Measurements from ENCODE around the gene HJURP.

The HJURP gene

DNA sequence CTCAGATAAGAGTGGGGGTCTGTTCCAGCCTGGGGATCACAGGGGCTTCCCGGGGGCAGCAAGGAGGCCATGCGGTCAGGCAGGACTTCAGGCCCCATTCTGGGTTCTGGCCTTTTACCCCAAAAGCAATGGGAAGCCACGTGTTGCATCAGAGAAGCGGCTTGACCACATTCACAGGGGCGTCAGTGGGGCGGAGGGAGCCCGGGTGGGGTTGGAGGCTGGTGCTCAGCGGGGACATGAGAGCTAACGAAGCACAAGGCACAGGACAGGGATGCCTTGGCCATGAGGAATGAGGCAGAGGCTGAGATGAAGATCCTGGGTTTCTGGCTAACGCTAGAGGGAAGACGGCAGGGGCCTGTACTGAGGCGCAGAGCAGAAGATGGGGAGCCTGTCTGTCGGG lies 6.1 kb downstream of the HJURP start:
- Histone ChIP-seq H3K27me3 (ENCODE audit: control insufficient read depth in 1 of 2, insufficient read depth in 2 of 2, low read length in 2 of 2) (peaks cover 0 to 2% of the 10 kb centered on the region in 2 donors), H3K4me3 (ENCODE audit: low read length in 2 of 2) (no peak overlapping the region), H3K9ac (ENCODE audit: low read length in 2 of 2) (no peak overlapping the region), H3K36me3 (ENCODE audit: control insufficient read depth in 2 of 2, insufficient read depth in 2 of 2, low read length in 2 of 2) (no peaks in the 10 kb centered on the region), H3K9me3 (ENCODE audit: control insufficient read depth in 2 of 2, low read length in 2 of 2) (no peaks in the 10 kb centered on the region), H3K27ac (ENCODE audit: low read length) (no peak overlapping the region), H3K4me1 (ENCODE audit: control insufficient read depth, insufficient read depth, low read length) (no peaks in the 10 kb centered on the region)

DNA sequence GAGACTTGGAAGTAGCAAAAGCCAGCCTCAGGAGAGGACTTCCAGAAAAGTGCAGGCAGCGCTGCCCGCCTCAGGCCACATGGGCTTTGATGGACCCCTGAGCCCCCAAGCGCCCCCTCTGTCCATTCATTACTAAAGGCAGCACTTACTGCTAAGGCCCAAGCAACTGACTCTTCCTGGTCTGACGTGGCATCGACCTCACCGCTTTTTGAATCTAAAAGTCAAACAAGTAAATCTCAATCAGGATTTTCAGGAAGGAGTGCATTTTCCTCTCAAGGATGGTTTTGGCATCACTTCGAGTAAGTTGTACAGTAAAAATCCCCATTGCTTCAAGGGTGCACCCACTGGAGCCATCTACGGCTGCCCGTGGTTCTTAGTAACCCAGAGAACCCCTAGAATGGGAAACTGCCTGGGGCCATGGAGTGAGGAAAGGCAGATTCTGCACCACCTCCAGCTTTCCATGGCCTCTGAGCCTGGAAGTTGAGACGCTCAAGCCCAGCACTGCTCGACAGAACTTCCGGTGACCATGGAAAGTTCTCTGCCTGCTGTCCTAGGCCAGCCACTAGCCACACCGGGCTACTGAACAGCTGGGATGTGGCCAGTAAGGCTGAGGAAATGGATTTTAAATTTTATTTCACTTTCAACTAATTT lies 7.0 kb downstream of the HJURP start:
- Histone ChIP-seq H3K4me1 (ENCODE audit: control insufficient read depth, insufficient read depth, low read length) (no peaks in the 10 kb centered on the region), H3K27ac (ENCODE audit: low read length) (no peak overlapping the region), H3K27me3 (ENCODE audit: control insufficient read depth in 1 of 2, insufficient read depth in 2 of 2, low read length in 2 of 2) (peaks cover 0 to 2% of the 10 kb centered on the region in 2 donors), H3K4me3 (ENCODE audit: low read length in 2 of 2) (no peak overlapping the region), H3K9me3 (ENCODE audit: control insufficient read depth in 2 of 2, low read length in 2 of 2) (no peaks in the 10 kb centered on the region), H3K9ac (ENCODE audit: low read length in 2 of 2) (no peak overlapping the region), H3K36me3 (ENCODE audit: control insufficient read depth in 2 of 2, insufficient read depth in 2 of 2, low read length in 2 of 2) (no peaks in the 10 kb centered on the region)

DNA sequence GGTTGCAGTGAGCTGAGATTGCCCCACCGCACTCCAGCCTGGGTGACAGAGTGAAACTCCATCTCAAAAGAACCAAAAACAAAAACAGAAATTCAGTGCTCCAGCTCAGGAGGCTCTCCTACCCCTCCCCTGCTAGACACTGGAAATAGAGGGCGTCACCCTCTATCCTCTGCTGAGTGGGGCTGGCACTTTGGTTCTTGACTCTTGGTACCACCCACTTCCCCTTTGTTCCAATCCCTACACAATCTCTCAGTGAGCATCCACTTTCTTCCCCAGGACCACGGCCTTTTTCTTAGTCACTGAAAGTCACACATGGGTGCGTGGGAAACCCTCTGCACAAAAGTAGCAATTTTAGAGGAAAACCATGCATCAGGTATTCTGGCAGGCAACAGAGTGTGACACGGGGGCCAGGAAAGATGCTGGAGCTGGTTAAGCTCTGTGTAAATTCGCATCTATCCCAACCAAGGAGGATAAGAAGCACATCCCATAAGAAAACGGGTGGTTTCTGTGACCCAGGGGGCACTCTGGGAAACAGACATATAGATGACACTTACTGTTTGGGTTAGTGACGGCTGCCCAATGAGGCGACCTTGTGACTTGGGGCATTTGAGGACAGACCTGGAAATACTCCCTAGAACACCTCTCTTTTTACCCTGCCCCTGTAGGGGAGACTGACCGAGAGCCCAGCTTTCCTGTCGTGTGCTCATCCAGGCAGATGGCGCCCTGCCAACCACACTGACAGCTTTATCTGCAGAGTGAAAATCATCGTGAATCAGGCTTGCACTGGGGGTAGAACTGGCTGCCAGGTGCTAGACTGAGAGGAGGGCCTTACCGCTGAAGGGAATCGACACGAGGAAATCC lies 7.7 kb downstream of the HJURP start:
- H3K9me3 ChIP-seq (ENCODE audit: control insufficient read depth in 2 of 2, low read length in 2 of 2): no peaks in the 10 kb centered on the region
- H3K36me3 ChIP-seq (ENCODE audit: control insufficient read depth in 2 of 2, insufficient read depth in 2 of 2, low read length in 2 of 2): no peaks in the 10 kb centered on the region
- no peak overlapping the region for H3K27ac ChIP-seq (ENCODE audit: low read length)
- H3K9ac ChIP-seq (ENCODE audit: low read length in 2 of 2): no peak overlapping the region
- no peaks in the 10 kb centered on the region for H3K4me1 ChIP-seq (ENCODE audit: control insufficient read depth, insufficient read depth, low read length)
- H3K27me3 ChIP-seq (ENCODE audit: control insufficient read depth in 1 of 2, insufficient read depth in 2 of 2, low read length in 2 of 2): peaks cover 0 to 2% of the 10 kb centered on the region in 2 donors
- no peak overlapping the region for H3K4me3 ChIP-seq (ENCODE audit: low read length in 2 of 2)

DNA sequence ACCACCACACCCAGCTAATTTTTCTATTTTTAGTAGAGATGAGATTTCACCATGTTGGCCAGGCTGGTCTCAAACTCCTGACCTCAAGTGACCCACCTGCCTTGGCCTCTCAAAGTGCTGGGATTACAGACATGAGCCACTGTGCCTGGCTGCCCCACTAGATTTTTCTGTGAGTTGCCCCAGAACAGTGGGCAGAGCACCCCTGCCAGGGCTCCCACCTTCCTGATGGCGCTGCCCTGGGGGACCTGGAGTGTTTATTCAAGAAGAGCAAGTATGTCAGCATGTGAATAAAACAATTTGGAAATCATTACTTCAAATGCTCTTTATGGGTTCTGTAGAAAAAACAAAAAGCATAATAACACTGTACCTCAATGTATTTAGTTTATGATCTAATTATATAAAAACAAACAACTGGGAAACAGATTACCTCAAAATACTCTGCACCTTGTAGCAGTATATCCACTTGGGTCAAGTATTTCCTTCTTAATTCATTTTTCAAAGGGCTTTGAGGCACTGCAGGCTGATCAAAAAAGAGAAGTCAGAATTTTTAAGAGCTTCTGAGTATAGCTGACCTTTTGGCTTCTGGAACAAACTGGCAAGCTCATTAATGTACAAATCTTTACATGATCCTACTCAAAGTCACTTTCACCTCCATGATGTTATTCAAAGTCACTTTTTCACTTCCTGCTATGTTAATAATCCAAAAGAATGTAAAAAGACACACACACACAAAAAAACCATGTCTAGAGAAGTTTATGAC lies 8.9 kb downstream of the HJURP start:
- Histone ChIP-seq H3K4me3 (ENCODE audit: low read length in 2 of 2) (no peak overlapping the region), H3K9ac (ENCODE audit: low read length in 2 of 2) (no peak overlapping the region), H3K36me3 (ENCODE audit: control insufficient read depth in 2 of 2, insufficient read depth in 2 of 2, low read length in 2 of 2) (no peaks in the 10 kb centered on the region), H3K4me1 (ENCODE audit: control insufficient read depth, insufficient read depth, low read length) (no peaks in the 10 kb centered on the region), H3K27ac (ENCODE audit: low read length) (no peak overlapping the region), H3K9me3 (ENCODE audit: control insufficient read depth in 2 of 2, low read length in 2 of 2) (no peaks in the 10 kb centered on the region), H3K27me3 (ENCODE audit: control insufficient read depth in 1 of 2, insufficient read depth in 2 of 2, low read length in 2 of 2) (peaks cover 0 to 2% of the 10 kb centered on the region in 2 donors)

DNA sequence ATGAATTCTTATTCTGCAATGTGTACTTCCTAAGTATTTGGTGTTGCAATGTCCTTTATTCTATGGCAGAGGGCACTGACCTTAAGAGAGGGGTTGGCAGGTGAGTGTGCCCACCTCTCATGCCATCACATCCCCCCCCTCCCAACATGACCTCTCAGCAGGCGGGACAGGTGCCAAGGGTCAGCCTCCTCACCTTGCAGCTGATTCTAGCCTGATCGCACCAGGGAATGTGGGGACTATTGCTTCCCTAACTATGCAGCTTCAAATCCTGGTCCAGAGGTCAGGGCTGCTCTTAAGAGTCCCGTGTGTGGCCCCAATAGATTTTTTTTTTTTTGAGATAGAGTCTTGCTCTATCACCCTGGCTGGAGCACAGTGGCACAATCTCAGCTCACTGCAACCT lies 9.5 kb downstream of the HJURP start:
- Histone ChIP-seq H3K9ac (ENCODE audit: low read length in 2 of 2) (no peak overlapping the region), H3K4me1 (ENCODE audit: control insufficient read depth, insufficient read depth, low read length) (no peaks in the 10 kb centered on the region), H3K27ac (ENCODE audit: low read length) (no peak overlapping the region), H3K27me3 (ENCODE audit: control insufficient read depth in 1 of 2, insufficient read depth in 2 of 2, low read length in 2 of 2) (no peaks in the 10 kb centered on the region), H3K4me3 (ENCODE audit: low read length in 2 of 2) (no peak overlapping the region), H3K9me3 (ENCODE audit: control insufficient read depth in 2 of 2, low read length in 2 of 2) (no peaks in the 10 kb centered on the region), H3K36me3 (ENCODE audit: control insufficient read depth in 2 of 2, insufficient read depth in 2 of 2, low read length in 2 of 2) (no peaks in the 10 kb centered on the region)

DNA sequence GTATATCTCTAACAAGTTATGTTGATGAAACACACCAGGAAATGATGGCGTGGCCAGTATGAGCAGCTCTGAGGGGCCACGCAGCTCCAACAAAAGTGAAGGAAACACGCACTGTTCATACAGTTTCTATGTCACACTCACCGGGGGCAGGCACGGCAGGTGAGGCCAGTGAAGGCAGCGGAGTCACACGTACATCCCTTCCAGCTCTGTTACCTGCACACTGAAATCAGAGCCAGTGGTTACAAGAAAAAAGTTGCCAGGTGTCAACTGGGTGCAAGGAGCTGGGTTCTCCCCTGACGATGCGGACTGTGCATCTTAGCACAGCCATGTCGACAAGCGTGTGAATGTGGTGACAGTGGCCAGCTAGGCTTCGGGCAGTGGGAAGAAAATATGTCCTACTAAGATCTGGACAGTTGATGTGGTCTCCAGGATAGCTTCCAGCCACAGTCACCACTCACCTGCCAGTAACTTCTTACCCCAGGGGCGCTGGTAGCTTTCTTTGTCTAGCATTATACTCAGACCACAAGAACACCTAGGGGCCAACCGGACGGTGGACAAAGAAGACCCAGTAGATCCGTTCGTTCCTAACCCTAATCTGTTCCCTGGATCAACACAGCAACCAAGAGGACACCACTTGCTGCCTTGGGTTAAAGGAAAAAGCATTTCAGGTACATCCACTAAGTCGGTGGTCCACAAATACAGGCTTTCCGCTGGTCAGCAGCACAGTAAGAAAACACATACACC lies 10.1 kb downstream of the HJURP start:
- Histone ChIP-seq H3K36me3 (ENCODE audit: control insufficient read depth in 2 of 2, insufficient read depth in 2 of 2, low read length in 2 of 2) (no peaks in the 10 kb centered on the region), H3K4me1 (ENCODE audit: control insufficient read depth, insufficient read depth, low read length) (no peaks in the 10 kb centered on the region), H3K4me3 (ENCODE audit: low read length in 2 of 2) (no peak overlapping the region), H3K9ac (ENCODE audit: low read length in 2 of 2) (no peak overlapping the region), H3K27ac (ENCODE audit: low read length) (no peak overlapping the region), H3K27me3 (ENCODE audit: control insufficient read depth in 1 of 2, insufficient read depth in 2 of 2, low read length in 2 of 2) (no peaks in the 10 kb centered on the region), H3K9me3 (ENCODE audit: control insufficient read depth in 2 of 2, low read length in 2 of 2) (no peaks in the 10 kb centered on the region)

DNA sequence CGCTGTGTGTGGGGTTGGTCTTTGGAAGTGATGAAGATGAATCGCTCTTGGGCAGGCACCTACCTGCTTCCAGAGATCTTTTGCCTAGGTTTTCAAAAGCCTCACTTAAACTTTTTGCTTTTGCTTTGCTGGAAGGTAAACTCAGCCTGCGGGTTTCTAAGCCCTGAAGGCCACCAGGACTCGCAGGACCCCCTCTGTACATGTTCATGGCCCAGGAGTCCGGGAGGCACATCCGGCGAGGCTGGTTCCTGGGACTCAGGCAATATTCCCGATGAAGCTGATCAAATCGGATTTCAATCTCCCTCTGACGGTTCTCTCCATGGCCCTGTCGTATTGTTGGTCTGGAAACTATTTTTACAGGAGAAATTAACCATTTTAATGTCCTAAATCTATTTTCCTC lies 13.2 kb downstream of the HJURP start:
- no peaks in the 10 kb centered on the region for H3K36me3 ChIP-seq (ENCODE audit: control insufficient read depth in 2 of 2, insufficient read depth in 2 of 2, low read length in 2 of 2)
- no peak overlapping the region for H3K9ac ChIP-seq (ENCODE audit: low read length in 2 of 2)
- no peaks in the 10 kb centered on the region for H3K9me3 ChIP-seq (ENCODE audit: control insufficient read depth in 2 of 2, low read length in 2 of 2)
- no peaks in the 10 kb centered on the region for H3K4me1 ChIP-seq (ENCODE audit: control insufficient read depth, insufficient read depth, low read length)
- H3K27me3 ChIP-seq (ENCODE audit: control insufficient read depth in 1 of 2, insufficient read depth in 2 of 2, low read length in 2 of 2): no peaks in the 10 kb centered on the region
- H3K4me3 ChIP-seq (ENCODE audit: low read length in 2 of 2): no peak overlapping the region
- no peak overlapping the region for H3K27ac ChIP-seq (ENCODE audit: low read length)

DNA sequence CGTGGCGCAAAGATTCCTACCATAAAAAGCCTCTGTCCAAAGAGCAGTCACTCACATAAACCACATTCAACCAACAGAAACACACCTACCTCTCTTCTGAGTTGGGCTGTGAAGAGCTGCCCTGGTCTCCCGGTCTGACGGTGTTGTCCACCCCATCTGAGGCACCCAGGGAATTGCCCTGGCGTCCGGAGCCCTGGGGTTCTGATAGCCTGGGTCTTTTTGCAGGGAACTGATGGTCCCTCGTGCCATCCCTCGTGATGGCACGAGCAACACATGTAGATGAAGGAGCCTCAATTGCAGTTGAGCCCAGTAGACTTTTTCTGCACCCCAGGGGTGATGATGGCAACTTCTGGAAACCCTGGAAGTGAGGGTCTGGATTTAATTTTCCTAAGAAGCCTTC lies 13.8 kb downstream of the HJURP start:
- no peaks in the 10 kb centered on the region for H3K36me3 ChIP-seq (ENCODE audit: control insufficient read depth in 2 of 2, insufficient read depth in 2 of 2, low read length in 2 of 2)
- H3K27me3 ChIP-seq (ENCODE audit: control insufficient read depth in 1 of 2, insufficient read depth in 2 of 2, low read length in 2 of 2): no peaks in the 10 kb centered on the region
- no peak overlapping the region for H3K9ac ChIP-seq (ENCODE audit: low read length in 2 of 2)
- no peaks in the 10 kb centered on the region for H3K9me3 ChIP-seq (ENCODE audit: control insufficient read depth in 2 of 2, low read length in 2 of 2)
- H3K27ac ChIP-seq (ENCODE audit: low read length): no peak overlapping the region
- H3K4me3 ChIP-seq (ENCODE audit: low read length in 2 of 2): no peak overlapping the region
- H3K4me1 ChIP-seq (ENCODE audit: control insufficient read depth, insufficient read depth, low read length): no peaks in the 10 kb centered on the region

DNA sequence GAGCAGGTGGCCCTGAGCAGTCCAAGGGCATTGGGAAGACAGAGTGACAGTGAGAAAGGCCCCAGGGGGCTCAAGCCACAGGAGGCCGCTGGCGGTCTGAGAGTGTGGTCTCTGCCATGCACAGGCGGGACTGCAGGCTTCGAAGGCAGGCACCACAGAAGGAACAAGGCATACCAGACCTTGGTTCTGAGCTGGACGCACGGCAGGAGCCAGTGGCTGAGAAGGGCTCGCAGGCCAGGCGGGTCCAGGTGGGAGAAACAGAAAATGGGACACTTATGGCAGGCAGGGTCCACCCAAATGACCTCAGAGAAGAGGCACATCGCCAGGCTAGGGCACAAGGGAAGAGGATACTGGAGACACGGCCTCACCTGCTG lies 14.9 kb downstream of the HJURP start:
- Histone ChIP-seq H3K36me3 (ENCODE audit: control insufficient read depth in 2 of 2, insufficient read depth in 2 of 2, low read length in 2 of 2) (no peaks in the 10 kb centered on the region), H3K4me1 (ENCODE audit: control insufficient read depth, insufficient read depth, low read length) (no peaks in the 10 kb centered on the region), H3K27me3 (ENCODE audit: control insufficient read depth in 1 of 2, insufficient read depth in 2 of 2, low read length in 2 of 2) (no peaks in the 10 kb centered on the region), H3K27ac (ENCODE audit: low read length) (no peak overlapping the region), H3K4me3 (ENCODE audit: low read length in 2 of 2) (no peak overlapping the region), H3K9me3 (ENCODE audit: control insufficient read depth in 2 of 2, low read length in 2 of 2) (no peaks in the 10 kb centered on the region), H3K9ac (ENCODE audit: low read length in 2 of 2) (no peak overlapping the region)

DNA sequence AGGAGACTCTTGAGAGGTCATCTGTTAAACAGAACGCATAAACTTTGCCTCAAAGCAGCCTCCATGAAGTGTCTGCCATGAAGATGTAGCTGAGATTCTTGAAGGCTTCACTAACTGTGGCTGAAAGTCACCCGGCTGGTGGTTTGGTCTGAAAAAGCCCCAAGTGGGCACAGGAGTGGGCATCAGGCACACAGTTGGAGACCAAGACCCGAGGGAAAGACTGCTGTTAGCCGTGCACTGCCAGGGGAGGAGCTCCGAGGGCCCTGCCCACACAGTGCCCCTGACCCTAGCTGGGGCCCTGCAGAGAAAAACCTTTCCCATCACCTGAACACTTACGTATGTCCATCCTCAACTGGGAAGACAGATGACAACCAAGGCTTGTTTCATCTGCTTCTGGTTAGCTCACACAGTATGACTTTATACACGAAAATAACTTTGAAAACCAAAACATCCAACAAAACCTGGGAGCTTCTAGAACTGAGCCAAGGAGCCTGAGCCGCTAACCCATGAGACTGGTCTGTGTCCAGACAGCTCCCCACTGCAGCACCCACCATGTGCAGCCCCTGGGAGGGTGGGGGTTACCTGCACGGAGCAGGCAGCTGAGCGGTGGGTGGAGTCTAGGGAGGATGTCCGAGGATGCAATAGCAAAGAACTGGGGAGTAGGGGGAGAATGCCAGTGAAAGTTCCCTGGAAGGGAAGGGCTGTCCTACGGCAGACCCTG lies 15.4 kb downstream of the HJURP start:
- H3K27ac ChIP-seq (ENCODE audit: low read length): no peak overlapping the region
- peaks cover under 1% of the 10 kb centered on the region for H3K4me1 ChIP-seq (ENCODE audit: control insufficient read depth, insufficient read depth, low read length)
- H3K36me3 ChIP-seq (ENCODE audit: control insufficient read depth in 2 of 2, insufficient read depth in 2 of 2, low read length in 2 of 2): no peaks in the 10 kb centered on the region
- no peaks in the 10 kb centered on the region for H3K9me3 ChIP-seq (ENCODE audit: control insufficient read depth in 2 of 2, low read length in 2 of 2)
- H3K27me3 ChIP-seq (ENCODE audit: control insufficient read depth in 1 of 2, insufficient read depth in 2 of 2, low read length in 2 of 2): no peaks in the 10 kb centered on the region
- no peak overlapping the region for H3K9ac ChIP-seq (ENCODE audit: low read length in 2 of 2)
- no peak overlapping the region for H3K4me3 ChIP-seq (ENCODE audit: low read length in 2 of 2)

Data from stomach smooth muscle (tissue), 2 donors.